Medulla oblongata (tissue), 1 donor: Measurements from ENCODE around the gene XRN2.
"Not testable (repeated sequence)": the region's sequence is repeated elsewhere in the genome, so short reads cannot be mapped to it uniquely, and the experiment has no call there.

Experiments used
- DNase-seq: peaks from one replicate; pipeline ENCODE4 v3.0.0-alpha.2; 2015; ENCODE audit errors: extremely low spot score

XRN2 gene

GRCh38 chr20:21388566-21388965 lies 85.4 kb downstream of the XRN2 start:
- DNase-seq = no peak

- no peak for DNase-seq
Measured at GRCh38 chr20:21389368-21389767, 86.2 kb downstream of the XRN2 start.

GRCh38 chr20:21390768-21391167 lies 87.6 kb downstream of the XRN2 start:
- DNase-seq = no peak

- no peak for DNase-seq
Measured at GRCh38 chr20:21391185-21391971, 88.2 kb downstream of the XRN2 start.

DNA sequence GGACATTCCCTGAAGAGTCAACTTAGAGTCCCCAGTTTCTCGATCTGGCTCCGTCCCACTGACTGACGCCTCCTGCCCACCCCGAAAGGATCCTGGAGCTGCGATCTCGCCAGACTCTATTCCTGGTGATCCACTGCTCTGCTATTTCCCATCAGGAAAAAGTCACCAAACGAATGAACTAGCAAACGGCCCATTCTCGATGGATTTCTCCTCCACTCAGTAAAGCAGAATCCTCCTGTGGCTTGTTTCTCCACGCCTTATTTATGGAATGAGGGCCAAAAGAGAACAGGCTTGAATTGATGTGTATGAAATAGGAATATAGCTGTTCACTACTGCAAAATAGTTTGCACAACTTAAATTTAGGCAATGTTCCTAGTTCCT lies 88.8 kb downstream of the XRN2 start:
- DNase-seq = no peak

GRCh38 chr20:21393166-21393565 lies 90.0 kb downstream of the XRN2 start:
- DNase-seq = no peak

- DNase-seq = no peak
Measured at GRCh38 chr20:21393816-21394519, 90.8 kb downstream of the XRN2 start.

DNA sequence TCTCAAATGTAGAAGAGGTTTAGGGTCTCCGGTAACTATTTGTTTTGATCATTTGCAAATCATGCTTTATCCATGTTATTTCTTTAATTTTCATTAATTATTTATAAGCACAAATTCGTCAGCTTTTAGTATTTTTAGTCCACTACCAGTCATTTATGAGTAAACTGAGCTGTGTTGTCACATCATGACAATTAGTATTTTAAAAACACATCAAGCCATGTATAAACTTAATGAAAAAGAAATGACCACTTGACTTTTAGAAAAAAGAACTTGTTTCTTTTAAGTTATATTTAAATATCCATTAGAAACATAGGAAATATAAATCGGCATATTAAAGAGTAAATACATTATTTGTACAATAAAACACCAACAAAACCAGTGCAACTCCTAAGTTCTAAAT lies 91.4 kb downstream of the XRN2 start:
- DNase-seq = no peak

GRCh38 chr20:21395051-21395665 lies 92.0 kb downstream of the XRN2 start:
- DNase-seq = no peak

GRCh38 chr20:21395666-21396598 lies 92.8 kb downstream of the XRN2 start:
- no peak for DNase-seq

DNA sequence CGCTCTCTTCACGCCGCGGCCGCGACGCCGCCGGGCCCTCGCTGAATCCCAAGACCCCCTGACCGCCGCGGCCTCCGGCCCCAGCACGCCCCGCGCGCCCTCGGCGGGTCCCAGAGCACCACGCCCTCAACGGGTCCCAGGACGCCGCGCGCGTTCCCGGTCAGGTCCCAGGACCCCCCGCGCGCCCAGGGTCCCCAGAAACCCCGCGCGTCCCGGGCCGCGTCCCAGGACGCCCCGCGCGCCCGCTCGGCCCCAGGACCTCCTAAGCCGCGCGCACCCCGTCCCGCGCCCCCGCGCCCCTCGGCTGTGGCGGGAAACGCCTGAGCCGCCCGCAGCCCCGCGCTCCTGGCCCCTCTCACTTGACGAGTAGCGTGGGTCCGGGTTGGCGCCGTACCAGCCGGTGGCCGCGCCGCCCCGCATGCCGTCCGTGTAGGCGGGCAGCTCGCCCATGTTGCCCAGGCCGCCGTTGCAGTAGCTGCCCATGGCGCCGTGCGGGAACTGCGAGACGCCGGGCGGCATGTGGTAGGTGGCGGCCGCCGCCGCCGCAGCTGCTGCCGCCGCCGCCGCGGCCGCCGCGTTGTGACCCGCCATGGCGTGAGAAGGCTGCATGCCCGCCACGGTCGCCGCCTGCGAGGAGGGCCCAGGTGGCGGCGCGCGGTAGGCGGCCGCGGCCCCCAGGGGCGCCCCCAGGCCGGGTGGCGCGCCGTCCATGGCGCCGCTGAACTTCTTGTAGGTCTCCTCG lies 93.6 kb downstream of the XRN2 start:
- no peak for DNase-seq

GRCh38 chr20:21397341-21398108 lies 94.4 kb downstream of the XRN2 start, which contains the start of gene NKX2-4:
TSS of gene NKX2-4 (minus strand) at chr20:21397526. CDS start at chr20:21397399, 127 bp downstream.
- no peak for DNase-seq

- no peak for DNase-seq
Measured at GRCh38 chr20:21398109-21399004, 95.2 kb downstream of the XRN2 start.

- DNase-seq = no peak
Measured at GRCh38 chr20:21399005-21399475, 95.9 kb downstream of the XRN2 start.

- no peak for DNase-seq
Measured at GRCh38 chr20:21411725-21412124, 108.6 kb downstream of the XRN2 start.

- DNase-seq = not testable (repeated sequence)
Measured at GRCh38 chr20:21413996-21414395, 110.9 kb downstream of the XRN2 start.

DNA sequence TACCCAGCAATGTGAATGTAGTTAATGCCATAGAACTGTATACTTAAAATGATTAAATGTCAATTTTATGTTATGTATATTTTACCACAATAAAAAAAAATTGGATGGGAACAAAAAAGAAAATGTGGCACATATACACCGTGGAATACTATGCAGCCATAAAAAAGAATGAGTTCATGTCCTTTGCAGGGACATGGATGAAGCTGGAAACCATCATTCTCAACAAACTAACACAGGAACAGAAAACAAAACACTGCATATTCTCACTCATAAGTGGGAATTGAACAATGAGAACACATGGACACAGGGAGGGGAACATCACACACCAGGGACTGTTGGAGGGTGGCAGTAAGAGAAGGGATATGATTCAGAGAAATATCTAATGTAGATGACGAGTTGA lies 116.0 kb downstream of the XRN2 start:
- not testable (repeated sequence) for DNase-seq

DNA sequence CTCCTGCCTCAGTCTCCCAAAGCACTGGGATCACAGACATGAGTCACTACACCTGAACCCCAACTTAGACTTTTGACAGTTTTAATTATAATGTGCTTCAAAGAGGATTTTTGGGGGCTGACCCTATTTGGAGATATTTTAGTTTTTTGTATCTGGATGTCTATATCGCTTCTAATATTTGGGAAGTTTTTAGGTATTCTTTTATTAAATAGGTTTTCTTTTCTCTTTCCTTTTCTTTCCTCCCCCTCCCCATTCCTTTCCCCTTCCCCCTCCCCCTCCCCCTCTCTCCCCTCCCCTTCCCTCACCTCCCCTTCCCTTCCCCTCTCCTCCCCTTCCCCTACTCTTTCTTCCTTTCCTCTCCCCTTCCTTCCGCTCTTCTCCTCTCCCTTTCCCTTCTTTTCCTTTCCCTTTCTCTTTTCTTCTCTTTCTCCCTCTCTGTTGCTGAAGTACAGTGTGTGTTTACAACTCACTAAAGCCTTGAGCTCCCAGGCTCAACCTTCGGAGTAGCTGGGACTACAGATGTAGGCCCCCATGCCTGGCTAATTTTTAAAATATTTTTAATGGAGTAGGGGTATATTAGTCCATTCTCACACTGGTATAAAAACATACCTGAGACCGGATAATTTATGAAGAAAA lies 118.6 kb downstream of the XRN2 start:
- no peak for DNase-seq
